ENCODE results near the gene PPP2R3B.

DNA sequence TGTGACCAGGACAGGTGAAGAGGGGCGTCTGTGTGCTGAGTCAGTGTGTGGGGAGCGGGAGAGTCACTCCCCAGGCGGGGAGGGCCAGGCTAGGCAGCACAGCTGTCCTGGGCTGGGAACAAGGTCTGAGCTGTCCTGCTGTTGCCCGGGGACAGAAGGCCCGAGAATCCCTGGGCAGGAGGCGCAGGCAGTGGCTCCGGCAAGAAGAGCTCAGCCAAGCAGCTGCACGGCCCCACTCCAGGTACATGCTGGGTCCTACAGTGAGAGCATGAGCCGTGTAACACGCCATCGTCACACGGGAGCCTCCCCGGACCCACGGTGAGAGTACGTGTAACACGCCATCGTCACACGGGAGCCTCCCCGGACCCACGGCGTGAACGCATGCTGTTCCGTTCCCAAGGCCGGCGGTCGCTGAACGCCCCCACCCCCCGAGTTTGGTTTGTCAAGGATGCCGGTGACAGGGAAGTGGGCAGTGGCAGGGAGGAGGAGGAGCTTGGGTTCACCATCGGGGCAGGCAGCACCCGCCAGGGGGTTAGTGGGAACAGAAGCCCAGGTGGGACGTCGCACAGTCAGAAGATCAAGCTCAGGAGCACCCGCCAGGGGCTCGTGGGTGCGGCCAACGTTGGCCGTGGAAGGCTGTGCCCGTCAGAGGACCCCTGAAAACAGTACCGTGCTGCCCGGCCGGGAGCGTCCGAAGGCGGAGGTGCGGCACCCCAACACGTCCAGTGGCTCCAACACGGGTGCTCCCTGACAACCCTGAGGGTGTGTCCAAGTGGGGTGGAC, 15.6 kb downstream of the PPP2R3B start:
- TF ChIP-seq POLR2A (IDR thresholded peaks at IDR 0.05; ENCODE audit: low read depth, low read length) (no peak), CTCF (conservative IDR thresholded peaks at IDR 0.05; ENCODE audit: low read depth, low read length) (no peak), RAD21 (IDR thresholded peaks at IDR 0.05; ENCODE audit: low read length) (no peak), RFX5 (IDR thresholded peaks at IDR 0.05; ENCODE audit: low read depth, low read length) (no peak), RCOR1 (IDR thresholded peaks at IDR 0.05; ENCODE audit: insufficient replicate concordance, low read length) (no peak), CHD1 (IDR thresholded peaks at IDR 0.05; ENCODE audit: low read depth, low read length) (no peak), SMC3 (IDR thresholded peaks at IDR 0.05; ENCODE audit: low read depth, low read length) (no peak), MAFK (IDR thresholded peaks at IDR 0.05; ENCODE audit: low read depth, low read length) (no peak), FOS (IDR thresholded peaks at IDR 0.05; ENCODE audit: low read depth, low read length) (no peak), MXI1 (IDR thresholded peaks at IDR 0.05; ENCODE audit: borderline replicate concordance, low read depth, low read length) (no peak), MAZ (IDR thresholded peaks at IDR 0.05; ENCODE audit: borderline replicate concordance, low read depth, low read length) (no peak), CEBPB (IDR thresholded peaks at IDR 0.05; ENCODE audit: low read depth, low read length) (no peak), NFE2L2 (IDR thresholded peaks at IDR 0.05; ENCODE audit: low read depth, low read length) (no peak)
- TF ChIP-seq, protein P1, sequence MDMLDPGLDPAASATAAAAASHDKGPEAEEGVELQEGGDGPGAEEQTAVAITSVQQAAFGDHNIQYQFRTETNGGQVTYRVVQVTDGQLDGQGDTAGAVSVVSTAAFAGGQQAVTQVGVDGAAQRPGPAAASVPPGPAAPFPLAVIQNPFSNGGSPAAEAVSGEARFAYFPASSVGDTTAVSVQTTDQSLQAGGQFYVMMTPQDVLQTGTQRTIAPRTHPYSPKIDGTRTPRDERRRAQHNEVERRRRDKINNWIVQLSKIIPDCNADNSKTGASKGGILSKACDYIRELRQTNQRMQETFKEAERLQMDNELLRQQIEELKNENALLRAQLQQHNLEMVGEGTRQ (IDR thresholded peaks at IDR 0.05; ENCODE audit: low read depth, low read length), result no peak
